RCC 7860 (cell line): ENCODE measurements around the gene DNM2.

ENCODE experiments used
- DNase-seq: peaks from one replicate; pipeline ENCODE4 v3.0.0-alpha.2; 2015; ENCODE audit warnings: low spot score
- FAIRE-seq: peaks from 2 replicates; lab custom pipeline; 2012; peaks lifted over from hg19 to GRCh38; lab: Jason Lieb, UNC

Gene DNM2

GRCh38 chr19:10809651-10810285, 91.9 kb downstream of the DNM2 start:
- DNase-seq = no peak

GRCh38 chr19:10811391-10812111, 93.7 kb downstream of the DNM2 start:
- FAIRE-seq = no peak
- no peak for DNase-seq

More at GRCh38 chr19:10809651-10810285, 91.9 kb downstream of the DNM2 start:
- no peak for FAIRE-seq

- FAIRE-seq (no peak), DNase-seq (no peak)
Observed at GRCh38 chr19:10812196-10812595, 94.3 kb downstream of the DNM2 start.

GRCh38 chr19:10812902-10813404, 95.1 kb downstream of the DNM2 start:
- DNase-seq = peak; percentile 83

GRCh38 chr19:10815007-10815536, 97.2 kb downstream of the DNM2 start:
- DNase-seq (no peak), FAIRE-seq (no peak)

More at GRCh38 chr19:10812902-10813404, 95.1 kb downstream of the DNM2 start:
- peak; percentile 63 for FAIRE-seq

- DNase-seq (no peak), FAIRE-seq (no peak)
Observed at GRCh38 chr19:10815969-10816644, 98.2 kb downstream of the DNM2 start.

GRCh38 chr19:10816691-10817090, 98.8 kb downstream of the DNM2 start:
- no peak for FAIRE-seq
- no peak for DNase-seq

GRCh38 chr19:10817291-10818038, 99.6 kb downstream of the DNM2 start:
- FAIRE-seq (no peak), DNase-seq (no peak)

GRCh38 chr19:10818301-10819123, 100.6 kb downstream of the DNM2 start:
- no peak for DNase-seq

GRCh38 chr19:10819124-10820060, 101.5 kb downstream of the DNM2 start:
- DNase-seq (no peak), FAIRE-seq (no peak)

More at GRCh38 chr19:10818301-10819123, 100.6 kb downstream of the DNM2 start:
- FAIRE-seq = no peak

- FAIRE-seq = no peak
- DNase-seq = no peak
Observed at GRCh38 chr19:10820173-10820572, 102.3 kb downstream of the DNM2 start.

GRCh38 chr19:10823690-10824089, 105.8 kb downstream of the DNM2 start:
- DNase-seq (no peak), FAIRE-seq (no peak)

- no peak for DNase-seq
- no peak for FAIRE-seq
Observed at GRCh38 chr19:10826231-10826630, 108.4 kb downstream of the DNM2 start.

- no peak for DNase-seq
- no peak for FAIRE-seq
Observed at GRCh38 chr19:10826846-10827245, 109.0 kb downstream of the DNM2 start.

- DNase-seq = no peak
Observed at GRCh38 chr19:10828981-10829821, 111.3 kb downstream of the DNM2 start.

GRCh38 chr19:10829967-10830366, 112.1 kb downstream of the DNM2 start:
- no peak for DNase-seq
- FAIRE-seq = no peak

More at GRCh38 chr19:10828981-10829821, 111.3 kb downstream of the DNM2 start:
- no peak for FAIRE-seq

GRCh38 chr19:10830370-10830769, 112.5 kb downstream of the DNM2 start:
- no peak for FAIRE-seq
- no peak for DNase-seq
